Endothelial cell of umbilical vein (primary cell): ENCODE measurements around the gene TMEM209. TPM values are rescaled to one million over a fixed set of nuclear protein-coding genes. Genes with fewer than 3 reads are reported as not detected.
"Not testable (repeated sequence)": the region's sequence is repeated elsewhere in the genome, so short reads cannot be mapped to it uniquely, and the experiment has no call there.

Source experiments
- BruUV-seq: library from RNA; stranded (reverse); fragments of 400-500 nt; replicated peaks from 2 replicates; lab custom pipeline; 2021; lab: Mats Ljungman, UMichigan
- CTCF ChIA-PET: fragments of 300-600, 350-600 bp; sonication (Branson Sonifier 250); formaldehyde crosslinking; loops from one replicate; lab custom pipeline; 2021; ENCODE audit warnings: antibody characterized with exemption, inconsistent platforms; lab: Charles Lee
- POLR2A ChIA-PET: fragments of 300-600, 350-600 bp; sonication (Branson Sonifier 250); formaldehyde crosslinking; loops from one replicate; lab custom pipeline; 2021; ENCODE audit warnings: antibody characterized with exemption, inconsistent platforms; lab: Charles Lee
- DNase-seq: peaks from one replicate; pipeline ENCODE4 v3.0.0-alpha.2; 2011; ENCODE audit warnings: low read depth, low spot score
- FAIRE-seq: peaks from 2 replicates; lab custom pipeline; 2011; peaks lifted over from hg19 to GRCh38; lab: Jason Lieb, UNC
- H2AFZ ChIP-seq: 2 replicates; pipeline ENCODE4 v1.6.0; 2012; ENCODE audit warnings: low read depth, low read length, control low read depth, inconsistent platforms
- H3K27ac ChIP-seq: 2 replicates; pipeline ENCODE4 v1.5.1; 2011; ENCODE audit warnings: low read depth, mild to moderate bottlenecking, control low read depth, low read length, moderate library complexity; ENCODE audit not compliant: insufficient read depth
- H3K27me3 ChIP-seq, 2 experiments: 2 replicates each; pipeline versions ENCODE4 v1.6.0 to v1.6.1; 2011; ENCODE audit warnings: low read length in 2 of 2, mixed read lengths in 1 of 2; ENCODE audit not compliant: control insufficient read depth in 2 of 2, insufficient read depth in 2 of 2
- H3K36me3 ChIP-seq, 2 experiments: 2 replicates in 1 of 2; 3 replicates in 1 of 2; pipeline ENCODE4 v1.5.1; 2011; ENCODE audit warnings: low read length in 2 of 2, mild to moderate bottlenecking in 1 of 2, moderate library complexity in 1 of 2; ENCODE audit not compliant: control insufficient read depth in 2 of 2, insufficient read depth in 2 of 2; ENCODE audit errors: extremely low read depth in 1 of 2
- H3K4me1 ChIP-seq: 3 replicates; pipeline ENCODE4 v1.5.1; 2011; ENCODE audit warnings: mild to moderate bottlenecking, low read length; ENCODE audit not compliant: control insufficient read depth, insufficient read depth; ENCODE audit errors: extremely low read depth
- H3K4me2 ChIP-seq: 2 replicates; pipeline ENCODE4 v1.6.1; 2011; ENCODE audit warnings: low read length, control low read depth, mixed read lengths; ENCODE audit not compliant: insufficient read depth
- H3K4me3 ChIP-seq, 3 experiments: fragments of 200-600 bp in 1 of 3; sonication (generic), shearing (Covaris generic) in 1 of 3; replicated peaks in 1 of 3; 2 replicates each; pipeline ENCODE4 v1.5.1; 2011 to 2016; ENCODE audit warnings: control low read depth in 3 of 3, low read length in 3 of 3, mild to moderate bottlenecking in 2 of 3, inconsistent platforms in 1 of 3, low read depth in 1 of 3, moderate library complexity in 1 of 3; ENCODE audit not compliant: insufficient read depth in 1 of 3
- H3K79me2 ChIP-seq: 2 replicates; pipeline ENCODE4 v1.6.0; 2012; ENCODE audit warnings: low read length, inconsistent platforms; ENCODE audit not compliant: control insufficient read depth, insufficient read depth
- H3K9ac ChIP-seq: replicated peaks from 2 replicates; pipeline ENCODE3; 2011; ENCODE audit warnings: low read length, control low read depth; ENCODE audit not compliant: insufficient read depth; ENCODE audit errors: extremely low read depth
- H3K9me1 ChIP-seq: replicated peaks from 3 replicates; pipeline ENCODE4 v1.6.0; 2011; ENCODE audit warnings: mild to moderate bottlenecking, low read length; ENCODE audit not compliant: control insufficient read depth, insufficient read depth; ENCODE audit errors: extremely low read depth
- H3K9me3 ChIP-seq: replicated peaks from 2 replicates; pipeline ENCODE4 v1.5.1; 2012; ENCODE audit warnings: low read length, inconsistent platforms; ENCODE audit not compliant: control insufficient read depth, insufficient read depth
- H4K20me1 ChIP-seq: replicated peaks from 2 replicates; pipeline ENCODE3; 2011; ENCODE audit warnings: mild to moderate bottlenecking, low read length; ENCODE audit not compliant: control insufficient read depth, insufficient read depth; ENCODE audit errors: extremely low read depth
- CTCF ChIP-seq, 2 donors: IDR thresholded peaks; 1 replicate in 1 of 2; 2 replicates in 1 of 2; pipeline ENCODE4 v1.5.1; 2011; ENCODE audit warnings: low read length in 2 of 2, mild to moderate bottlenecking in 2 of 2, moderate library complexity in 2 of 2, control low read depth in 1 of 2, inconsistent platforms in 1 of 2, low read depth in 1 of 2; ENCODE audit not compliant: insufficient read depth in 1 of 2; ENCODE audit errors: extremely low read depth in 1 of 2
- EZH2 ChIP-seq: IDR thresholded peaks from 2 replicates; pipeline ENCODE4 v1.6.1; 2012; ENCODE audit warnings: borderline replicate concordance, low read depth, mild to moderate bottlenecking, moderate library complexity, low read length, inconsistent platforms; ENCODE audit not compliant: severe bottlenecking
- FOS ChIP-seq: IDR thresholded peaks from 2 replicates; pipeline ENCODE4 v1.6.1; 2011; ENCODE audit warnings: mild to moderate bottlenecking, low read length, moderate library complexity, borderline replicate concordance; ENCODE audit not compliant: insufficient read depth
- GATA2 ChIP-seq: IDR thresholded peaks from 2 replicates; pipeline ENCODE4 v1.7.0; 2011; ENCODE audit warnings: low read depth, mild to moderate bottlenecking, moderate library complexity, mixed read lengths, low read length; ENCODE audit not compliant: insufficient read length, insufficient read depth
- JUN ChIP-seq: IDR thresholded peaks from 2 replicates; pipeline ENCODE4 v1.6.1; 2011; ENCODE audit warnings: borderline replicate concordance, low read depth; ENCODE audit not compliant: insufficient read length, insufficient read depth
- MYC ChIP-seq: IDR thresholded peaks from one replicate; pipeline ENCODE4 v1.6.1; 2011; ENCODE audit warnings: mild to moderate bottlenecking, low read depth, low read length
- POLR2A ChIP-seq: IDR thresholded peaks from 2 replicates; pipeline ENCODE4 v1.6.1; 2012; ENCODE audit warnings: low read depth, mild to moderate bottlenecking, control low read depth, low read length
- POLR2AphosphoS5 ChIP-seq: IDR thresholded peaks from 2 replicates; pipeline ENCODE4 v1.6.1; 2012; ENCODE audit warnings: low read depth, mild to moderate bottlenecking, control low read depth, low read length, moderate library complexity; ENCODE audit not compliant: insufficient read depth
- dilution Hi-C: fragments of 300-500 bp; cut with MboI; formaldehyde crosslinking; loops from one replicate; pipeline ENCODE4 v1.15.0; 2019; ENCODE audit warnings: low sequenced_read_pairs; ENCODE audit not compliant: extremely low pct_ligation_motif_present
- intact Hi-C: fragments of 100-400 bp; cut with micrococcal nuclease; formaldehyde crosslinking; loops from one replicate; pipeline ENCODE4 v1.10.0; 2022
- polyA plus RNA-seq, 4 experiments: library from polyadenylated mRNA; depleted of rRNA in 3 of 4; stranded (reverse) in 3 of 4; unstranded in 1 of 4; fragments of >200 nt; gene quantifications; 2 replicates each; pipeline versions ENCODE4 v1.2.1 to v1.2.3, GENCODE V29; 2011 to 2012; ENCODE audit warnings: missing spikeins in 1 of 4
- total RNA-seq: library from RNA; stranded (reverse); gene quantifications from 2 replicates; pipeline ENCODE4 v1.2.3, GENCODE V29; 2021
- TF ChIP-seq, protein P1 (sequence below): IDR thresholded peaks from 2 replicates; pipeline ENCODE4 v1.6.1; 2011; ENCODE audit not compliant: insufficient read depth, insufficient read length

TMEM209 gene
- total and polyA plus RNA-seq, 2 donors (not counting 3 experiments of a cell fraction or from before 2014, with no cell fraction given): 13.0 to 16.6 TPM

DNA sequence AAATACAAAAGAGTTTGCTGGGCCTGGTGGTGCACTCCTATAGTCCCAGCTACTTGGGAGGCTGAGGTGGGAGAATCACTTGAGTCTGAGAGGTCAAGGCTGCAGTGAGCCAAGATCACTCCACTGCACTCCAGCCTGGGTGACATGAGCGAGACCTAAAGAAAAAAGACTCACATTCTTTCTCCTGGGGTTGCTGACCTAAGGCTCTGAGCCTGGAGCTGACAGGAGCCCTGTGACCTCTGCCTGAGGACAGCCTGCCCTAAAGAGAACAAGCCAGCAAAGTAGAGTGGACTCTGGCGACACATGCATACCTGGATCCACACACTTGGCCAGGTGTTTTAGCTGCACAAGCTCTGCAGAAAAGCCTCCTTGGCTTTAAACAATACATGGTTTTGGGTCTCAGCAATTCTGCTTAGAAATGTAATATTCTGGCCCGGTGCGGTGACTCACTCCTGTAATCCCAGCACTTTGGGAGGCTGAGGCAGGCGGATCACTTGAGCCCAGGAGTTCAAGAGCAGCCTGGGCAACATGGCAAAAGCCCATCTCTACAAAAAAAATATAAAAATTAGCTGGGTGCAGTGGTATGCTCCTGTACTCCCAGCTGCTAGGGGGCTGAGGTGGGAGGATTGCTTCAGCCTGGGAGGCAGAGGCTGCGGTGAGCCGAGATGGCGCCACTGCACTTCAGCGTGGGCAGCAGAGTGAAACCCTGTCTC, 58.4 kb downstream of the TMEM209 start:
- Histone ChIP-seq H2AFZ (no peak overlapping the region), H3K4me1 (peaks cover 2% of the 10 kb centered on the region), H3K9me1 (no peaks in the 10 kb centered on the region), H3K27me3 (no peaks in the 10 kb centered on the region), H3K79me2 (no peaks in the 10 kb centered on the region), H3K36me3 (no peaks in the 10 kb centered on the region), H3K9me3 (no peaks in the 10 kb centered on the region), H3K4me2 (no peak overlapping the region), H3K4me3 (no peak overlapping the region), H4K20me1 (no peaks in the 10 kb centered on the region), H3K27ac (no peak overlapping the region), H3K9ac (no peak overlapping the region)
- dilution Hi-C loops (no loop called here), intact Hi-C loops (no loop called here)
- DNase-seq (no peak), FAIRE-seq (no peak)
- ChIA-PET CTCF (interaction anchor here (0.7 to 1.2 kb wide), 2 partner anchors 15 to 914 kb away, joined by 3 read pairs; no protein-coding TSS in a partner anchor), POLR2A (no interaction called here)
- TF ChIP-seq JUN: no peak
- TF ChIP-seq MYC: no peak
- TF ChIP-seq CTCF (IDR thresholded peaks at IDR 0.05; ENCODE audit: extremely low read depth in 1 of 2, insufficient read depth in 1 of 2, low read depth in 1 of 2, low read length in 2 of 2): no peak
- no peak for TF ChIP-seq EZH2
- no peak for TF ChIP-seq GATA2
- no peak for TF ChIP-seq POLR2AphosphoS5
- no peak for TF ChIP-seq FOS
- no peak for TF ChIP-seq POLR2A
- TF ChIP-seq, protein P1, sequence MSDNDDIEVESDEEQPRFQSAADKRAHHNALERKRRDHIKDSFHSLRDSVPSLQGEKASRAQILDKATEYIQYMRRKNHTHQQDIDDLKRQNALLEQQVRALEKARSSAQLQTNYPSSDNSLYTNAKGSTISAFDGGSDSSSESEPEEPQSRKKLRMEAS: no peak
- no TSS peak for BruUV-seq

- H3K36me3 ChIP-seq, BruUV-seq, H3K79me2 ChIP-seq, H3K4me2 ChIP-seq, FAIRE-seq, H3K9me1 ChIP-seq, H3K27ac ChIP-seq, intact Hi-C loops, H3K27me3 ChIP-seq, dilution Hi-C loops, H3K9ac ChIP-seq, H3K4me1 ChIP-seq, H4K20me1 ChIP-seq, H3K4me3 ChIP-seq, DNase-seq, POLR2A ChIA-PET, H2AFZ ChIP-seq, H3K9me3 ChIP-seq: not testable (repeated sequence)
- CTCF ChIA-PET: interaction anchor here (0.7 kb wide), 1 partner anchor 915 kb away, joined by 3 read pairs; no protein-coding TSS in a partner anchor
Measured at GRCh38 chr7:130146142-130146541, 59.1 kb downstream of the TMEM209 start.
